Measurements from ENCODE around the gene NUP54. TPM values are rescaled to one million over a fixed set of nuclear protein-coding genes. Genes with fewer than 3 reads are reported as not detected.

The NUP54 gene
- total RNA-seq, 2 experiments from 2014 or later, result 29.2 to 50.8 TPM

GRCh38 chr4:76187152-76187551, 39.0 kb upstream of the NUP54 start:
- no peak overlapping the region for H2AFZ ChIP-seq (ENCODE audit: low read length)
- H4K20me1 ChIP-seq (ENCODE audit: insufficient read depth, low read length), result no peaks in the 10 kb centered on the region
- TF ChIP-seq, protein P1, sequence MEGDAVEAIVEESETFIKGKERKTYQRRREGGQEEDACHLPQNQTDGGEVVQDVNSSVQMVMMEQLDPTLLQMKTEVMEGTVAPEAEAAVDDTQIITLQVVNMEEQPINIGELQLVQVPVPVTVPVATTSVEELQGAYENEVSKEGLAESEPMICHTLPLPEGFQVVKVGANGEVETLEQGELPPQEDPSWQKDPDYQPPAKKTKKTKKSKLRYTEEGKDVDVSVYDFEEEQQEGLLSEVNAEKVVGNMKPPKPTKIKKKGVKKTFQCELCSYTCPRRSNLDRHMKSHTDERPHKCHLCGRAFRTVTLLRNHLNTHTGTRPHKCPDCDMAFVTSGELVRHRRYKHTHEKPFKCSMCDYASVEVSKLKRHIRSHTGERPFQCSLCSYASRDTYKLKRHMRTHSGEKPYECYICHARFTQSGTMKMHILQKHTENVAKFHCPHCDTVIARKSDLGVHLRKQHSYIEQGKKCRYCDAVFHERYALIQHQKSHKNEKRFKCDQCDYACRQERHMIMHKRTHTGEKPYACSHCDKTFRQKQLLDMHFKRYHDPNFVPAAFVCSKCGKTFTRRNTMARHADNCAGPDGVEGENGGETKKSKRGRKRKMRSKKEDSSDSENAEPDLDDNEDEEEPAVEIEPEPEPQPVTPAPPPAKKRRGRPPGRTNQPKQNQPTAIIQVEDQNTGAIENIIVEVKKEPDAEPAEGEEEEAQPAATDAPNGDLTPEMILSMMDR (conservative IDR thresholded peaks at IDR 0.05; ENCODE audit: low read length), result no peak
- no peak for TF ChIP-seq EZH2phosphoT487 (IDR thresholded peaks at IDR 0.05; ENCODE audit: borderline replicate concordance, low read depth, low read length)
- no peak overlapping the region for H3K27ac ChIP-seq (ENCODE audit: low read depth, low read length, poor library complexity, severe bottlenecking)
- no peaks in the 10 kb centered on the region for H3K36me3 ChIP-seq (ENCODE audit: insufficient read depth, low read length)
- no peak overlapping the region for H3K4me2 ChIP-seq (ENCODE audit: low read length)
- no TSS peak for BruUV-seq (replicated peaks)
- DNase-seq (ENCODE audit: low spot score), result no peak
- no peaks in the 10 kb centered on the region for H3K4me1 ChIP-seq (ENCODE audit: insufficient read depth, low read length, poor library complexity, severe bottlenecking)
- H3K4me3 ChIP-seq (ENCODE audit: low read depth, low read length, poor library complexity, severe bottlenecking), result no peak overlapping the region
- POLR2A ChIA-PET, result no interaction called here
- no peaks in the 10 kb centered on the region for H3K9me3 ChIP-seq (ENCODE audit: low read length)
- intact Hi-C loops (cut with micrococcal nuclease; ENCODE audit: unreplicated experiment), result loop anchor here (10.0 kb wide), 1 partner anchor 558 kb away; no protein-coding TSS in a partner anchor
- no peaks in the 10 kb centered on the region for H3K9me2 ChIP-seq (ENCODE audit: insufficient read depth, low read length)
- H3K79me2 ChIP-seq (ENCODE audit: insufficient read depth, low read depth, low read length), result no peaks in the 10 kb centered on the region
- CTCF ChIA-PET (ENCODE audit: unreplicated experiment), result no interaction called here

GRCh38 chr4:76182463-76182862, 34.3 kb upstream of the NUP54 start:
- H3K9me3 ChIP-seq (ENCODE audit: low read length), result no peaks in the 10 kb centered on the region
- intact Hi-C loops (cut with micrococcal nuclease; ENCODE audit: unreplicated experiment), result loop anchor here (5.0 to 10.0 kb wide), 2 partner anchors 195 to 562 kb away; no protein-coding TSS in a partner anchor

More at GRCh38 chr4:76182463-76182862, 34.3 kb upstream of the NUP54 start:
- Histone ChIP-seq H2AFZ (ENCODE audit: low read length) (no peak overlapping the region), H3K27ac (ENCODE audit: low read depth, low read length, poor library complexity, severe bottlenecking) (no peak overlapping the region), H3K4me3 (ENCODE audit: low read depth, low read length, poor library complexity, severe bottlenecking) (no peak overlapping the region), H3K79me2 (ENCODE audit: insufficient read depth, low read depth, low read length) (no peaks in the 10 kb centered on the region), H4K20me1 (ENCODE audit: insufficient read depth, low read length) (no peaks in the 10 kb centered on the region), H3K9me2 (ENCODE audit: insufficient read depth, low read length) (no peaks in the 10 kb centered on the region), H3K4me2 (ENCODE audit: low read length) (no peak overlapping the region), H3K36me3 (ENCODE audit: insufficient read depth, low read length) (no peaks in the 10 kb centered on the region), H3K4me1 (ENCODE audit: insufficient read depth, low read length, poor library complexity, severe bottlenecking) (no peaks in the 10 kb centered on the region)
- BruUV-seq (replicated peaks), result no TSS peak
- ChIA-PET CTCF (ENCODE audit: unreplicated experiment) (no interaction called here), POLR2A (no interaction called here)
- no peak for TF ChIP-seq EZH2phosphoT487 (IDR thresholded peaks at IDR 0.05; ENCODE audit: borderline replicate concordance, low read depth, low read length)
- TF ChIP-seq, protein P1 (conservative IDR thresholded peaks at IDR 0.05; ENCODE audit: low read length), result no peak
- no peak for DNase-seq (ENCODE audit: low spot score)

Data from OCI-LY7 (cell line).